Hematopoietic multipotent progenitor cell treated with erythropoietin and hydrocortisone succinate and interleukin-3 and kit ligand, for 8 days (in vitro differentiated cells): ENCODE results near the gene C1R.
A peak's percentile ranks its signal among the peaks of the same experiment; 100 is the strongest.
"Not testable (repeated sequence)": the region's sequence is repeated elsewhere in the genome, so short reads cannot be mapped to it uniquely, and the experiment has no call there.

Experiments
- DNase-seq: peaks from one replicate; pipeline ENCODE4 v3.0.0-alpha.2; 2015

C1R gene

DNA sequence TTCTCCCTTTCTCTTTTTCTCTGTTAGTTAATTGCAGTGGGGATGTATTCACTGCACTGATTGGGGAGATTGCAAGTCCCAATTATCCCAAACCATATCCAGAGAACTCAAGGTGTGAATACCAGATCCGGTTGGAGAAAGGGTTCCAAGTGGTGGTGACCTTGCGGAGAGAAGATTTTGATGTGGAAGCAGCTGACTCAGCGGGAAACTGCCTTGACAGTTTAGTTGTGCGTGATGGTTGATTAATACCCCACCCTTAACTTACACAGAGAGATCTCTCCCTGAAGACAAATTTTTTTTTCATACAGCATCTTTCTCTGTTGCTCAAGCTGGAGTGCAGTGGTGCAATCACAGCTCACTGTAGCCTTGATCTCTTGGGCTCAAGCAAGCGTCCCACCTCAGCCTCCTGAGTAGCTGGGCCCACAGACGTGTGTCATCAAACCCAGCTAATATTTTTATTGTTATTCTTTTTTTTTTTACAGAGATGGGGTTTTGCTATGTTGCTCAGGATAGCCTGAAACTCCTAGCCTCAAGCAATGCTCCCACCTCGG lies 27.1 kb downstream of the C1R start:
- DNase-seq: no peak

- no peak for DNase-seq
Measured at GRCh38 chr12:7064516-7064915, 27.7 kb downstream of the C1R start.

GRCh38 chr12:7061596-7061995 lies 30.6 kb downstream of the C1R start:
- no peak for DNase-seq

DNA sequence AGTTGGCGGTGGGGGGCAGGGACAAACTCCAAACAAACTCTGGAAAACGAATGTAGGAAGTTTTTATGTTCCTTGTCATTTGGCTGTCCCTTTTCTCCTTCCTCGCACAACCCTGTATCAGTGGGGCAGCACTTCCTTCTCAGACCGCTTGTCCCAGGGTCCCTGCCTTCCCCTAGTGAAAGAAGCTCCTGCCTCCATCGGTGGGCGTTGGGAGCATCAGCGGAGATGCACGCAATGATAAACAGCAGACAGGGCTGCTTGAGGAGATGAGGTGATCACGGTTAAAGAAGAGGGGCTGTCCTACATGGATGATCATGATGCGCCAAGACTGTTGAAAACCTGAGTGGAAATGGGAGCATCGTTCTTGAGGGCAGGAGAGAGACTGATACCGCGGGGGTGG lies 31.1 kb downstream of the C1R start:
- DNase-seq: no peak

- DNase-seq: no peak
Measured at GRCh38 chr12:7060353-7060954, 31.8 kb downstream of the C1R start, which contains the start of gene C1S. Gene C1S (plus strand): TSS chr12:7060718. CDS start chr12:7061913, 1,195 bp downstream.

DNA sequence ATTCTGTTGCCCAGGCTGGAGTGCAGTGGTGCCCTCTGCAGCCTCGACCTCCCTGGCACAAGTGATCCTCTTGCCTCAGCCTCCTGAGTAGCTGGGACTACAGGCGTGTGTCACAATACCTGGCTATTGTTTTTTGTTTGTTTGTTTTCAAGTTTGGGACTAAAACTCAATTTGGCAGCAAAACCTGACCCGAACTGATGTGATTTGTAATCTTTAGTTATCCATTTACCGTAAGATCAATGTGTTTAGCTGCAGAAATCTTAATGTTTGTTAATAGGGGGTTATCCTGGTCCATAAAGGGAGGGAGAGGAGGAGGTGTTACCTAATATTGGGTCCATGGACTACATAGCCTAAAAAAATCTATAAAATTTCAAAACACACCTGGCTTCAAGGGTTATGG lies 32.5 kb downstream of the C1R start:
- DNase-seq: no peak

DNA sequence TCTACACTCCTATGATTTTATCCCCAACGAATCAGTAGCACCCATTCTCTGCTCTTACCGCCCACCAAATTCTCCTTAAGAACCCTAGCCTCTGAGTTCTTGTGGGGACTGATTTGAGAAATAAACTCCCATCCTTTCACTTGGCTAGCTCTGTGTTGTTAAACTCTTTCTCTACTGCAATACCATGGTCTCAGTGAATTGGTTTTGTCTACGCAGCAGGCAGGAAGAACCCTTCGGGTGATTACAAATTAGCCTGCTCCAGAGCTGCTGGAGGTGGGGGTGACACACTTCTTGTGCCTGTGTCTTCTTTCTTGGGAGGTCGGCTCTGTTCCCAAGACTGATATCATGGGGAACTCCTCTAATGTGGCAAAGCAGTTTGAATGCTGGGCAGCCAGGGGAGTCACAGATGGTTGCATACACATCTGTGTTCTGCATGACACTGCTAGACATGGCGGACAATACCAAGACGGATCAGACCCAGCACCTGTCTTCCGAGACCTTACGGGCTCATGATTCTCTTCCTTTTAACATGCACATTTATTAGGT lies 33.3 kb downstream of the C1R start:
- no peak for DNase-seq

GRCh38 chr12:7058163-7058845 lies 33.9 kb downstream of the C1R start:
- DNase-seq: peak; percentile 46

GRCh38 chr12:7055736-7056135 lies 36.5 kb downstream of the C1R start:
- DNase-seq: not testable (repeated sequence)

- DNase-seq: no peak
Measured at GRCh38 chr12:7054925-7055324, 37.3 kb downstream of the C1R start.

- not testable (repeated sequence) for DNase-seq
Measured at GRCh38 chr12:7049973-7050372, 42.3 kb downstream of the C1R start.

DNA sequence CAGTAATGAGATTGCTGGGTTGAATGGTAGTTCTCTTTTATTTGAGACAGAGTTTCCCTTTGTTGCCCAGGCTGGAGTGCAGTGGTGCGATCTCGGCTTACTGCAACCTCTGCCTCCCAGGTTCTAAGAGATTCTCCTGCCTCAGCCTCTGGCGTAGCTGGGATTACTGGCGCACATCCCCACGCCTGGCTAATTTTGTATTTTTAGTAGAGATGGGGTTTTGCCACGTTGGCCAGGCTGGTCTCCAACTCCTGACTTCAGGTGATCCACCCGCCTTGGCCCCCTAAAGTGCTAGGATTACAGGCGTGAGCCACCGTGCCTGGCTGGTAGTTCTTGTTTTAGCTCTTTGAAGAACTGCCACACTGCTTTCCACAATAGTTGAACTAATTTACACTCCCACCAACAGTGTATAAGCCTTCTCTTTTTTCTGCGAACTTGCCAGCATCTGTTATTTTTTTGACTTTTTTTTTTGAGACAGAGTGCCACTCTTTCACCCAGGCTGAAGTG lies 42.7 kb downstream of the C1R start:
- DNase-seq: not testable (repeated sequence)

DNA sequence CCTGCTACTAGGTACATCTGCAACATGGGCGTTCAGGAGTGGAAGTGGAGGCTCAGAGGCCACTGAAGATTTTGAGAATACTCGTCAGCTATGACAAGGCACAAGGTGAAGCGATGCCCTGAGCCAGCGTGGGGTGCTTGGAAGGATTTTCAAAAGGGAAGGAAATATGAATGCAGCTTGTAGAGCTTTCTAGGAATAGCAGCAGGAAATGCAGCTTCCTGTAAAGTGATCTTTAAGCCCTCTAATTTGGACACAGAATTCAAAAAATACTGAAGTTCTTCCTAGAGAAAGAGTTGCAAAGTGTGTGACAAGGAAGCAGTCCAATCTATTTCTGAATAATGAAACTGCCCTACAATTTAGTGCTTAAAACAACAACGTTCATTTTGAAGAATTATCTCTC lies 44.9 kb downstream of the C1R start:
- no peak for DNase-seq

GRCh38 chr12:7046383-7047105 lies 45.7 kb downstream of the C1R start:
- DNase-seq: peak; percentile 48

GRCh38 chr12:7045913-7046312 lies 46.3 kb downstream of the C1R start:
- DNase-seq: no peak

GRCh38 chr12:7042842-7043241 lies 49.4 kb downstream of the C1R start:
- peak; percentile 82 for DNase-seq

- DNase-seq: no peak
Measured at GRCh38 chr12:7039403-7039802, 52.8 kb downstream of the C1R start.

- DNase-seq: no peak
Measured at GRCh38 chr12:7038591-7038990, 53.7 kb downstream of the C1R start.

DNA sequence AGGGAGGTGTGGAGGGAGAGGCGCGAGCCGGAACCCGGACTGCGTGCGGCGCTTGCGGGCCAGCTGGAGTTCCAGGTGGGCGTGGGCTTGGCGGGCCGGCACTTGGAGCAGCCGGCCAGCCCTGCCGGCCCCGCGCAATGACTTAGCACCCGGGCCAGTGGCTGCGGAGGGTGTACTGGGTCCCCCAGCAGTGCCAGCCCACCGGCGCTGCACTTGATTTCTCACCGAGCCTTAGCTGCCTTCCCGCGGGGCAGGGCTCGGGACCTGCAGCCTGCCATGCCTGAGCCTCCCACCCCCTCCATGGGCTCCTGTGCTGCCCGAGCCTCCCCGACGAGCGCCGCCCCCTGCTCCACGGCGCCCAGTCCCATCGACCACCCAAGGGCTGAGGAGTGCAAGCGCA lies 54.8 kb downstream of the C1R start:
- not testable (repeated sequence) for DNase-seq

DNA sequence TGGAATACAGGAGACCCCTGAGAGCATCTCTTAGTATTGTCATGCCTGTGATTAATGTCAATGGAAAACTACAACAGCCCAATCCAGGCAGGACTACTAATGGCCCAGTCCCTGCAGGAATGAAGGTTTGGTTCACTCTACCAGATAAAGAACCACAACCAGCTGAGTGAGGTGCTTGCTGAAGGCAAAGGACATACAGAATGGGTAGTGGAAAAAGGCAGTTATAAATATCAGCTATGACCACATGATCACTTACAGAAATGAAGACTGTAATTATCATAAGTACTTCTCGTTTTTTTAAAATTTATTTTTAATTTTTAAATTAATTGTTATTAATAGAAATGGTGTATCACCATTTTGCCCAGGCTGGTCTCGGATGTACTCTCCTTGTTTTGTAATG lies 56.8 kb downstream of the C1R start:
- peak; percentile 42 for DNase-seq

DNA sequence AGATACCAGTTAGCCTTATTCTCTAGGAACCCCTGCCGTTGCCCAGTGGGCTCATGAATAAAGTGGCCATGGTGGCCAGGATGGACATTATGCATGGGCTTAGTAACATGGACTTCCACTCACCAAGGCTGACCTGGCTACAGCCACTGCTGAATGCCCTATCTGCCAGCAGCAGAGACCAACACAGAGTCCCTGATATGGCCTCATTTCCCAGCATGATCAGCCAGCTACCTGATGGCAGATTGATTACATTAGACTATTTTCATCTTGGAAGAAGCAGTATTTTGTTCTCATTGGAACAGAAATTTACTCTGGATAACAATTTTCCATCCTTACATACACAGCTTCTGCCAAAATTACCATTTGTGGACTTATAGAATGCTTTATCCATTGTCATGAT lies 57.8 kb downstream of the C1R start:
- DNase-seq: peak; percentile 60

DNA sequence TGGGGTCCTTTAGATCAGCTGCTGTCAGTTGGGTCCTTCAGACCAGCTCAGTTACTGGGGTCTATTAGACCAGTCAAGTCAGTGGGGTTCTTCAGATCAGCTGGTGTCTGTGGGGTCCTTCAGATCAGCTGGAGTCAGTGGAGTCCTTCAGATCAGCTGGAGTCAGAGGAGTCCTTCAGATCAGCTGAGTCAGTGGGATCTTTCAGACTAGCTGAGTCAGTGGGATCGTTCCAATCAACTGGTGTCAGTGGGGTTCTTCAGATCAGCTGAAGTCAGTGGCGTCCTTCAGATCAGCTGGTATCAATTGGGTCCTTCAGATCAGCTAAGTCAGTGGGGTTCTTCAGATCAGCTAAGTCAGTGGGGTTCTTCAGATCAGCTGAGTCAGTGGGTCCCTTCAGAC lies 59.3 kb downstream of the C1R start:
- no peak for DNase-seq

DNA sequence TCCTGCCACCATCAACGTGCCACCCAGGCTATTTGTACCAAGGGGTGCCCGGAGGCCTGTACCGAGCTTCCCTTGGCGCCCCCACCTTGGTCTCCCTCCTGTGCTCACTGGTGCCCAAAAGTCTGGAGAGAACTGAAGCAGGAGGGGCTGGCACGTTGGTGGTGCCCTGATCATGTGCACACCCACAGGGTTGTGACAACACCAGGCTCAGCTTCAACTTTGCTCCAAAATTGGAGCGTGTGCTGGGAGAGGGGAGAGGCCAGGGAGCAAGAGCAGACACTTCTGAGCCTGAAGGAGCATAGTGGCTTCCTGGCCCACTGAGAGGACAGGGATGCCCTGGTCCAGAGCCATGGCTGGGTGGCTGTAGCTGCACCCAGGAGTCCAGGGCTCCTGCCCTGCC lies 60.9 kb downstream of the C1R start:
- DNase-seq: no peak
